CD4-positive, CD25-positive, alpha-beta regulatory T cell (primary cell): ENCODE data around the gene OTOA. TPM values are rescaled to one million over a fixed set of nuclear protein-coding genes. Genes with fewer than 3 reads are reported as not detected.
A peak's percentile ranks its signal among the peaks of the same experiment; 100 is the strongest.
"Not testable (repeated sequence)": the region's sequence is repeated elsewhere in the genome, so short reads cannot be mapped to it uniquely, and the experiment has no call there.

Experiments
- ATAC-seq, 2 donors: fragments of 150-1000 bp; cut with Tn5 transposase; one replicate each; pipeline ENCODE4 v1.10.0; 2021; ENCODE audit warnings: low read depth in 2 of 2, moderate number of reproducible peaks in 2 of 2, moderate library complexity in 1 of 2
- DNase-seq, 3 donors: peaks; one replicate each; pipeline versions ENCODE4 v3.0.0 to v3.0.0-alpha.2; 2012 to 2022; ENCODE audit warnings: mixed read lengths in 1 of 3
- H3K27ac ChIP-seq: one replicate; pipeline ENCODE4 v1.7.0; 2013; ENCODE audit warnings: mild to moderate bottlenecking, low read length; ENCODE audit not compliant: insufficient read depth, poor library complexity, severe bottlenecking
- H3K27me3 ChIP-seq: one replicate; pipeline ENCODE4 v1.7.0; 2013; ENCODE audit warnings: low read length; ENCODE audit not compliant: control insufficient read depth, insufficient read depth
- H3K36me3 ChIP-seq: one replicate; pipeline ENCODE4 v1.7.0; 2013; ENCODE audit warnings: mild to moderate bottlenecking, low read length, moderate library complexity; ENCODE audit not compliant: control insufficient read depth, insufficient read depth
- H3K4me1 ChIP-seq: 2 replicates; pipeline ENCODE4 v1.7.0; 2013; ENCODE audit warnings: mild to moderate bottlenecking, low read length; ENCODE audit not compliant: insufficient read depth, control insufficient read depth, poor library complexity, severe bottlenecking
- H3K4me3 ChIP-seq: one replicate; pipeline ENCODE4 v1.7.0; 2013; ENCODE audit warnings: low read depth, mild to moderate bottlenecking, low read length, moderate library complexity
- H3K9me3 ChIP-seq, 2 experiments: 1 replicate in 1 of 2; 2 replicates in 1 of 2; pipeline ENCODE4 v1.7.0; 2013; ENCODE audit warnings: low read length in 2 of 2, mild to moderate bottlenecking in 1 of 2, moderate library complexity in 1 of 2; ENCODE audit not compliant: control insufficient read depth in 2 of 2
- H3K27ac Mint-ChIP-seq, 3 donors: one replicate each; pipeline ENCODE4 v1.8.0; 2020 to 2022; ENCODE audit warnings: mild to moderate bottlenecking in 3 of 3, mixed read lengths in 3 of 3, moderate library complexity in 2 of 3
- H3K27me3 Mint-ChIP-seq: one replicate; pipeline ENCODE4 v1.8.0; 2022; ENCODE audit warnings: mild to moderate bottlenecking, mixed read lengths
- H3K36me3 Mint-ChIP-seq: one replicate; pipeline ENCODE4 v1.8.0; 2020; ENCODE audit warnings: mixed read lengths
- H3K4me1 Mint-ChIP-seq, 4 donors: one replicate each; pipeline ENCODE4 v1.8.0; 2020 to 2022; ENCODE audit warnings: mixed read lengths in 4 of 4, mild to moderate bottlenecking in 1 of 4
- H3K4me3 Mint-ChIP-seq, 4 donors: one replicate each; pipeline ENCODE4 v1.8.0; 2020 to 2022; ENCODE audit warnings: mild to moderate bottlenecking in 4 of 4, mixed read lengths in 4 of 4, moderate library complexity in 3 of 4
- H3K9me3 Mint-ChIP-seq, 7 donors: one replicate each; pipeline ENCODE4 v1.8.0; 2020 to 2022; ENCODE audit warnings: mixed read lengths in 7 of 7, mild to moderate bottlenecking in 3 of 7, moderate library complexity in 2 of 7
- polyA plus RNA-seq, 4 donors: library from polyadenylated mRNA; unstranded; fragments of 300-500 nt; fragmentation: Illumina TruSeq; gene quantifications; one replicate each; pipeline ENCODE4 v1.2.3, GENCODE V29; 2021
- total RNA-seq: library from RNA; stranded (reverse); gene quantifications from one replicate; pipeline ENCODE4 v1.2.3, GENCODE V29; 2022

Gene OTOA
- total and polyA plus RNA-seq, 5 donors from 2014 or later, result not detected

- peaks cover 21% of the 10 kb centered on the region for H3K27me3 Mint-ChIP-seq
- H3K4me1 ChIP-seq, result no peaks in the 10 kb centered on the region
- DNase-seq (no peak), ATAC-seq (no peak)
- no peak overlapping the region for H3K4me3 Mint-ChIP-seq
- H3K9me3 Mint-ChIP-seq, result peaks cover 0 to 3% (median 0%) of the 10 kb centered on the region in 7 donors
- no peaks in the 10 kb centered on the region for H3K27me3 ChIP-seq
- no peaks in the 10 kb centered on the region for H3K36me3 ChIP-seq
- no peak overlapping the region for H3K27ac ChIP-seq
- no peak overlapping the region for H3K27ac Mint-ChIP-seq
- peaks cover 0 to 2% of the 10 kb centered on the region in 2 experiments for H3K9me3 ChIP-seq
- no peak overlapping the region for H3K4me3 ChIP-seq
- H3K4me1 Mint-ChIP-seq, result peaks cover 0 to 5% (median 1%) of the 10 kb centered on the region in 4 donors
- H3K36me3 Mint-ChIP-seq, result no peaks in the 10 kb centered on the region
Observed at GRCh38 chr16:21722771-21723455, 59.1 kb downstream of the OTOA start.

- Histone ChIP-seq H3K4me3 (no peak overlapping the region), H3K27me3 (no peaks in the 10 kb centered on the region), H3K36me3 (no peaks in the 10 kb centered on the region), H3K27ac (no peak overlapping the region), H3K4me1 (no peaks in the 10 kb centered on the region), H3K9me3 (peaks cover 0 to 2% of the 10 kb centered on the region in 2 experiments)
- ATAC-seq (no peak), DNase-seq (no peak)
- Mint-ChIP-seq H3K27me3 (peaks cover 21% of the 10 kb centered on the region), H3K4me3 (no peak overlapping the region), H3K4me1 (peaks cover 0 to 7% (median 1%) of the 10 kb centered on the region in 4 donors), H3K9me3 (peaks cover 0 to 3% (median 0%) of the 10 kb centered on the region in 7 donors), H3K27ac (no peak overlapping the region), H3K36me3 (no peaks in the 10 kb centered on the region)
Observed at GRCh38 chr16:21723532-21723931, 59.8 kb downstream of the OTOA start.

- H3K27ac Mint-ChIP-seq, result no peak overlapping the region
- H3K4me3 ChIP-seq, result no peak overlapping the region
- peaks cover 0 to 2% of the 10 kb centered on the region in 2 experiments for H3K9me3 ChIP-seq
- H3K4me1 Mint-ChIP-seq, result peaks cover 0 to 7% (median 1%) of the 10 kb centered on the region in 4 donors
- H3K27ac ChIP-seq, result no peak overlapping the region
- DNase-seq (no peak), ATAC-seq (no peak)
- H3K36me3 Mint-ChIP-seq, result no peaks in the 10 kb centered on the region
- H3K27me3 ChIP-seq, result no peaks in the 10 kb centered on the region
- H3K36me3 ChIP-seq, result no peaks in the 10 kb centered on the region
- H3K4me3 Mint-ChIP-seq, result no peak overlapping the region
- no peaks in the 10 kb centered on the region for H3K4me1 ChIP-seq
- H3K27me3 Mint-ChIP-seq, result peaks cover 34% of the 10 kb centered on the region
- H3K9me3 Mint-ChIP-seq, result peaks cover 0 to 3% (median 0%) of the 10 kb centered on the region in 7 donors
Observed at GRCh38 chr16:21727344-21727743, 63.6 kb downstream of the OTOA start.

- not testable (repeated sequence) for H3K9me3 Mint-ChIP-seq, H3K27ac ChIP-seq, H3K36me3 ChIP-seq, DNase-seq, H3K27me3 ChIP-seq, H3K4me3 ChIP-seq, H3K9me3 ChIP-seq, H3K4me1 Mint-ChIP-seq, H3K27ac Mint-ChIP-seq, H3K4me3 Mint-ChIP-seq, H3K36me3 Mint-ChIP-seq, H3K4me1 ChIP-seq, ATAC-seq
- H3K27me3 Mint-ChIP-seq, result peaks cover 23% of the 10 kb centered on the region
Observed at GRCh38 chr16:21731233-21731632, 67.5 kb downstream of the OTOA start.

DNA sequence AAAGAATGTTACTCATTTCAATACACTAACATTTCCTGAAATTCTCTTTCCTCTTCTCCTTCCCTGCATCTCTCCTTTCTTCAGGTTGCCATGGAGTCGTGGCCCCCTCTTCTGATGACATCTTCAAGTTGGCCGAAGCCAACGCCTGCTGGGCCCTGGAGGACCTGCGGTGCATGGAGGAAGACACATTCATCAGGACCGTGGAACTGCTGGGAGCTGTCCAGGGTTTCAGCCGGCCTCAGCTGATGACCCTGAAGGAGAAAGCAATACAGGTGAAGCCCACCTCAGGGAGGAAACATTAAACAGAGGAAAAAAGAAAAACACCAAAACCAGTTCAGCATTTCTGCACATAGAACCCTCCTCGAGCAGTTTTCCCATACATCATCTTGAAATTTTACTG is 76.9 kb downstream of the OTOA start:
- not testable (repeated sequence) for H3K36me3 ChIP-seq, H3K4me3 ChIP-seq, H3K4me1 ChIP-seq, H3K27ac Mint-ChIP-seq, H3K27me3 ChIP-seq, H3K9me3 Mint-ChIP-seq, H3K36me3 Mint-ChIP-seq, H3K4me1 Mint-ChIP-seq, H3K4me3 Mint-ChIP-seq, H3K27me3 Mint-ChIP-seq, DNase-seq, H3K27ac ChIP-seq, ATAC-seq, H3K9me3 ChIP-seq

DNA sequence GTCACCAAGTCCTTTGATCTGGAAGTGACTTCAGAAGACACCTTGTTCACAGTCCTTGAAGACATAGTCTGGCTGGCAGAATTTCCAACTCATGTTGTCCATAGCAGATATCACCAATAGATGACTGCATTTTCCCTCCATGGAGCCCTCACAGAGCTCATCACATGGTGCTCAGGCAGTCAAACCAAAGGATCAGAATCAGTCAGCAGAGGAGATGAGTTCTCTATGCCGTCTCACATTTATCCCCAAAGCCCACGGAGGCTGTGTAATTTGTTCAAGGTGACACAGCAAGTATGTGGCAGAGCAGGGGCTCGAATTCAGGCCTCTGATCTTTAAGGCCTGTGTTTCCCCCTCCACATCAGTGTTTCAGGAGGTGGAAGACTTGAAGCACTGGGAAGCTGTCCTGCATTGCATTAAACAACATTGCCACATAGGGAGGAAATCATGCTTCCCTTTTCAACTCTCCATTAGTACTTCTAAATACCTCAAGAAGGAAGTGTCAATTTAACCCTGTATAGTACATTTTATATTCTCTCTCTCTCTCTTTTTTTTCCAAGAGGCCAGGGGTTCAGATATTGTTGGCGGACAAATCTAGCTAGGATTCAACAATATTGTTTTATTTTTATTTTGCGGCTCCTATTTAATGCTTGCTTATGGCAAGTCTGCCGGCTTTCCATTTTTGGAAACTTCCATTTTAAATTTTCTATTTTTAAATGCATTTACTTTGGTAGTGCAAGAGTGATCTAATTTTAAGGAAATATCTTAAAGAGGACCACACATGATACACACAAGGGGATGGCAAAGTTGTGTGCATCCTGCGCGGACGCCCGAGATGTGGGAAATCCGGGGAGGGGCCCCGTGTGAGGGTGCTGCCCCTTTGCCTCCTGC is 92.7 kb downstream of the OTOA start:
- H3K4me3 Mint-ChIP-seq, result peak overlapping the region in 2 of 4 donors; percentile 24 to 27
- H3K9me3 ChIP-seq, H3K27me3 ChIP-seq, H3K36me3 Mint-ChIP-seq, H3K27ac ChIP-seq, H3K27me3 Mint-ChIP-seq, H3K27ac Mint-ChIP-seq, H3K36me3 ChIP-seq, H3K9me3 Mint-ChIP-seq, DNase-seq, H3K4me1 Mint-ChIP-seq, H3K4me3 ChIP-seq, H3K4me1 ChIP-seq, ATAC-seq: not testable (repeated sequence)

- not testable (repeated sequence) for H3K4me3 Mint-ChIP-seq, H3K4me3 ChIP-seq, H3K27me3 Mint-ChIP-seq, H3K27ac ChIP-seq, H3K4me1 ChIP-seq, DNase-seq, H3K36me3 ChIP-seq, H3K27ac Mint-ChIP-seq, H3K27me3 ChIP-seq, H3K9me3 Mint-ChIP-seq, H3K9me3 ChIP-seq, H3K4me1 Mint-ChIP-seq, H3K36me3 Mint-ChIP-seq
- ATAC-seq, result peak; percentile 77 to 84
Observed at GRCh38 chr16:21757080-21757671, 93.4 kb downstream of the OTOA start.
